Liver (tissue), 9 donors: ENCODE data around the gene BAIAP2L1. TPM values are rescaled to one million over a fixed set of nuclear protein-coding genes. Genes with fewer than 3 reads are reported as not detected.

ENCODE experiments used
- DNase-seq: peaks from one replicate; pipeline ENCODE4 v3.0.0-alpha.2; 2017; ENCODE audit warnings: low spot score
- H3K27ac ChIP-seq, 2 donors: one replicate each; pipeline ENCODE4 v1.7.0; 2013; ENCODE audit warnings: inconsistent platforms in 2 of 2, low read length in 2 of 2, control low read depth in 1 of 2, low read depth in 1 of 2, mild to moderate bottlenecking in 1 of 2
- H3K27me3 ChIP-seq, 4 donors: one replicate each; pipeline versions ENCODE4 v1.6.1 to v1.7.0; 2013; ENCODE audit warnings: low read length in 3 of 4, inconsistent platforms in 1 of 4, mild to moderate bottlenecking in 1 of 4, moderate library complexity in 1 of 4; ENCODE audit not compliant: control insufficient read depth in 4 of 4, insufficient read depth in 4 of 4
- H3K36me3 ChIP-seq, 4 donors: one replicate each; pipeline versions ENCODE4 v1.6.1 to v1.7.0; 2013; ENCODE audit warnings: low read length in 3 of 4, mild to moderate bottlenecking in 3 of 4, low read depth in 1 of 4, moderate library complexity in 1 of 4; ENCODE audit not compliant: control insufficient read depth in 4 of 4, insufficient read depth in 3 of 4
- H3K4me1 ChIP-seq, 4 donors: one replicate each; pipeline versions ENCODE4 v1.6.1 to v1.7.0; 2013; ENCODE audit warnings: low read length in 3 of 4, mild to moderate bottlenecking in 3 of 4, moderate library complexity in 1 of 4; ENCODE audit not compliant: control insufficient read depth in 4 of 4, insufficient read depth in 4 of 4
- H3K4me3 ChIP-seq, 3 donors: one replicate each; pipeline versions ENCODE4 v1.6.1 to v1.7.0; 2013; ENCODE audit warnings: low read length in 3 of 3, control low read depth in 1 of 3, low read depth in 1 of 3, mild to moderate bottlenecking in 1 of 3
- H3K9ac ChIP-seq, 2 donors: one replicate each; pipeline ENCODE4 v1.7.0; 2013; ENCODE audit warnings: low read length in 2 of 2, mild to moderate bottlenecking in 2 of 2, moderate library complexity in 2 of 2, control low read depth in 1 of 2, low read depth in 1 of 2
- H3K9me3 ChIP-seq, 4 donors: one replicate each; pipeline versions ENCODE4 v1.6.1 to v1.7.0; 2013; ENCODE audit warnings: low read length in 3 of 4; ENCODE audit not compliant: control insufficient read depth in 4 of 4
- ATF3 ChIP-seq: IDR thresholded peaks from 2 replicates; pipeline ENCODE4 v1.6.1; 2016; ENCODE audit warnings: antibody characterized with exemption
- CTCF ChIP-seq: fragments of 150-350 bp; IDR thresholded peaks from 2 replicates; pipeline ENCODE4 v1.5.1; 2017; ENCODE audit warnings: improper control_type of control experiment, low read depth, low read length; ENCODE audit not compliant: missing input control
- EGR1 ChIP-seq, 2 donors: IDR thresholded peaks; 2 replicates each; pipeline ENCODE4 v1.6.1; 2016 to 2018; ENCODE audit warnings: antibody characterized with exemption in 2 of 2, low read depth in 2 of 2
- FOXA1 ChIP-seq: IDR thresholded peaks from 2 replicates; pipeline ENCODE4 v1.6.1; 2016; ENCODE audit warnings: antibody characterized with exemption
- FOXA2 ChIP-seq: IDR thresholded peaks from 2 replicates; pipeline ENCODE4 v1.6.1; 2016; ENCODE audit warnings: antibody characterized with exemption
- GABPA ChIP-seq, 2 donors: IDR thresholded peaks in 1 of 2; conservative IDR thresholded peaks in 1 of 2; 2 replicates each; pipeline ENCODE4 v1.6.1; 2016; ENCODE audit warnings: antibody characterized with exemption in 2 of 2, mild to moderate bottlenecking in 1 of 2, moderate library complexity in 1 of 2
- HNF4A ChIP-seq, 2 donors: conservative IDR thresholded peaks; 2 replicates each; pipeline ENCODE4 v1.6.1; 2016; ENCODE audit warnings: antibody characterized with exemption in 2 of 2, mild to moderate bottlenecking in 2 of 2
- JUND ChIP-seq, 2 donors: IDR thresholded peaks; 2 replicates each; pipeline ENCODE4 v1.6.1; 2016; ENCODE audit warnings: antibody characterized with exemption in 2 of 2
- MAX ChIP-seq: IDR thresholded peaks from 2 replicates; pipeline ENCODE4 v1.6.1; 2016; ENCODE audit warnings: antibody characterized with exemption
- NR2F2 ChIP-seq: IDR thresholded peaks from 2 replicates; pipeline ENCODE4 v1.6.1; 2016; ENCODE audit warnings: antibody characterized with exemption
- RAD21 ChIP-seq, 2 donors: IDR thresholded peaks; 2 replicates each; pipeline ENCODE4 v1.6.1; 2016; ENCODE audit warnings: antibody characterized with exemption in 2 of 2, mild to moderate bottlenecking in 2 of 2
- REST ChIP-seq: IDR thresholded peaks from 2 replicates; pipeline ENCODE4 v1.6.1; 2016; ENCODE audit warnings: antibody characterized with exemption, mild to moderate bottlenecking
- RXRA ChIP-seq, 2 donors: IDR thresholded peaks; 2 replicates each; pipeline ENCODE4 v1.6.1; 2017 to 2018; ENCODE audit warnings: antibody characterized with exemption in 2 of 2, mild to moderate bottlenecking in 1 of 2
- TAF1 ChIP-seq: conservative IDR thresholded peaks from 2 replicates; pipeline ENCODE4 v1.6.1; 2016; ENCODE audit warnings: antibody characterized with exemption, mild to moderate bottlenecking
- YY1 ChIP-seq: IDR thresholded peaks from 2 replicates; pipeline ENCODE4 v1.6.1; 2016; ENCODE audit warnings: antibody characterized with exemption, mild to moderate bottlenecking
- ZBTB33 ChIP-seq: IDR thresholded peaks from 2 replicates; pipeline ENCODE4 v1.6.1; 2016; ENCODE audit warnings: antibody characterized with exemption
- WGBS: extraction: QIAGEN DNeasy Blood & Tissue Kit; methylation state at CpG from one replicate; pipeline ENCODE4 v1.1.7; 2013; 5-methylcytosine and 5-hydroxymethylcytosine counted together
- polyA plus RNA-seq, 2 donors: library from polyadenylated mRNA; stranded (reverse) in 1 of 2; unstranded in 1 of 2; fragments of 200-250 nt in 1 of 2; fragments of >200 nt in 1 of 2; fragmentation: Nextera tagmentation in 1 of 2; extraction: Ambion mirVana in 1 of 2; gene quantifications; one replicate each; pipeline versions ENCODE4 v1.2.1 to v1.2.3, GENCODE V29; 2013 to 2015
- total RNA-seq, 2 donors: library from RNA; depleted of rRNA; stranded (reverse); fragments of >200 nt; gene quantifications; one replicate each; pipeline ENCODE4 v1.2.3, GENCODE V29; 2014
- donor health status: healthy.
- donor health status: healthy.
- donor health status: healthy.
- donor health status: healthy.
- donor health status: healthy.

BAIAP2L1 gene
- total and polyA plus RNA-seq, 4 donors, result 5.4 to 8.9 (median 8.7) TPM

- DNase-seq, result no peak
- H3K4me3 ChIP-seq, result no peak overlapping the region
- no peak overlapping the region for H3K9ac ChIP-seq
- H3K36me3 ChIP-seq, result no peaks in the 10 kb centered on the region
- no peaks in the 10 kb centered on the region for H3K9me3 ChIP-seq
- H3K4me1 ChIP-seq, result peaks cover 2 to 24% (median 12%) of the 10 kb centered on the region in 4 donors
- H3K27ac ChIP-seq, result no peak overlapping the region
- no peaks in the 10 kb centered on the region for H3K27me3 ChIP-seq
- no peak for TF ChIP-seq FOXA1
- TF ChIP-seq MAX, result no peak
- TF ChIP-seq ATF3, result no peak
- TF ChIP-seq CTCF, result no peak
- TF ChIP-seq TAF1, result no peak
- no peak for TF ChIP-seq YY1
- no peak for TF ChIP-seq NR2F2
- TF ChIP-seq EGR1 (IDR thresholded peaks at IDR 0.05; ENCODE audit: low read depth in 2 of 2), result no peak
- no peak for TF ChIP-seq RXRA (IDR thresholded peaks at IDR 0.05)
- TF ChIP-seq GABPA (IDR thresholded peaks at IDR 0.05 in 1 of 2, conservative IDR thresholded peaks at IDR 0.05 in 1 of 2), result no peak
- 60% methylated on average over 5 of the region's 5 CpGs for WGBS
Measured at GRCh38 chr7:98394377-98394836, 6.5 kb downstream of the BAIAP2L1 start.

- no peaks in the 10 kb centered on the region for H3K36me3 ChIP-seq
- TF ChIP-seq JUND (IDR thresholded peaks at IDR 0.05) (peak in 1 of 2 donors; percentile 33), RXRA (IDR thresholded peaks at IDR 0.05) (peak in 1 of 2 donors; percentile 62), EGR1 (IDR thresholded peaks at IDR 0.05; ENCODE audit: low read depth in 2 of 2) (no peak), ZBTB33 (no peak), FOXA1 (peak; percentile 95), YY1 (peak; percentile 25), RAD21 (IDR thresholded peaks at IDR 0.05) (no peak), CTCF (no peak), FOXA2 (peak; percentile 97), REST (peak; percentile 31), TAF1 (no peak), NR2F2 (no peak), MAX (no peak), HNF4A (conservative IDR thresholded peaks at IDR 0.05) (peak in 1 of 2 donors; percentile 50)
- H3K4me1 ChIP-seq, result peaks cover 10 to 51% (median 24%) of the 10 kb centered on the region in 4 donors
- no peak overlapping the region for H3K27ac ChIP-seq
- H3K4me3 ChIP-seq, result no peak overlapping the region
- no peak for DNase-seq
- no peaks in the 10 kb centered on the region for H3K9me3 ChIP-seq
- WGBS, result 64% methylated on average over 9 of the region's 9 CpGs
- no peaks in the 10 kb centered on the region for H3K27me3 ChIP-seq
- no peak overlapping the region for H3K9ac ChIP-seq
Measured at GRCh38 chr7:98387544-98388226, 13.2 kb downstream of the BAIAP2L1 start.
